Hindlimb muscle (tissue), 1 donor: ENCODE results near the gene IFT27. TPM values are rescaled to one million over a fixed set of nuclear protein-coding genes. Genes with fewer than 3 reads are reported as not detected.

Experiments used
- DNase-seq: peaks from one replicate; pipeline ENCODE4 v3.0.0-alpha.2; 2013
- polyA plus RNA-seq: library from polyadenylated mRNA; unstranded; fragments of 120-200 nt; gene quantifications from one replicate; pipeline ENCODE4 v1.2.1, GENCODE V29; 2013; ENCODE audit not compliant: insufficient read length

The IFT27 gene, protein sequence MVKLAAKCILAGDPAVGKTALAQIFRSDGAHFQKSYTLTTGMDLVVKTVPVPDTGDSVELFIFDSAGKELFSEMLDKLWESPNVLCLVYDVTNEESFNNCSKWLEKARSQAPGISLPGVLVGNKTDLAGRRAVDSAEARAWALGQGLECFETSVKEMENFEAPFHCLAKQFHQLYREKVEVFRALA
- polyA plus RNA-seq = 23.3 TPM

DNA sequence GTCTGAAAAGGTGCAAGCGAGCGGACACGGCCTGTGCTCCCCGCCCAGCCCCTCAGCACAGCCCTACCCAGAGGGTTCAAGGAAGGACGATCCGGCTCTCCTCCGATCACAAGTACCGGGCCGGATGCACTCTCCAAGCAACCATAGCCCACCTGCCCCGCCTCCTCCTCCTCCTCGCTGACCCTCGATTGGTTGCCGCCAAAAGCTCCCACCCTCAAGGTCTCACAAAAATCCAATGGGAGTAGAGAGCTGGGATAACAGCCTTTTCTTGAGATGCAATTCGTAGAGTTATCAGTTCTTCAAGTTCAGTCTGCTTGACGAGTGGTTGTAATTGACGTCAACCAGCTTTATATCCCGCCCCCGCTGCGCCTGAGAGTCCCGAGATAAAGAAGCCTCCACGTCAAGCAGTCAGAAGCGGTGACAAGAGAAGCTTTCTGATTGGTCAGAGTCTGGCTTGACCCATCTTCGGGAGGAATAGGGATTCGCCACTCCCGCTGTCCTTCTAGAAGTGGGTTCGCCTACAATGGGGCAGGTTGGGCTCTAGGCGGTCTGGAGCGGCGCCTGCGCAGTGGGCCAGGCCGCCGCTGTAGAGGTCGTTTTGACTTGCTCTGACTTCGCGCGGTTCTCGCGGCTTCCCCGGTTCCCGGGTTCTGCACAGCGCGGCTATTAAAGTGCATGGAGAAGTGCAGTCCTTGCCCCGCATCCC is at the start of gene IFT27:
Gene IFT27, minus strand, starts transcription at position 156 of the 706 bp plus-strand sequence. CDS start 412 bp downstream, outside the sequence.
- DNase-seq = peak; percentile 99

DNA sequence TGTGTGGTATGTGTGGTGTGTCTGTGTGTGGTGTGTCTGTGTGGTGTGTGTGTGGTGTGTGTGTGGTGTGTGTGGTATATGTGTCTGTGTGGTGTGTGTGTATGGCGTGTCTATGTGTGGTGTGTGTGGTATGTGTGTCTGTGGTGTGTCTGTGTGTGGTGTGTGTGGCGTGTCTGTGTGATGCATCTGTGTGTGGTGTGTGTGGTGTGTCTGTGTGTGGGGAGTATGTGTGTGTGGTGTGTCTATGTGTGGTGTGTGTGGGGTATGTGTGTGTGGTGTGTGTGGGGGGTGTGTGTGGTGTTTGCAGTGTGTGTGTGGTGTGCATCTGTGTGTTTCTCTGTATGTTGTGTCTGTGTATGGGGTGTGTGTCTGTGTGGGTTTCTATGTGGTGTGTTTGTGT is 48.7 kb upstream of the IFT27 start:
- no peak for DNase-seq

DNA sequence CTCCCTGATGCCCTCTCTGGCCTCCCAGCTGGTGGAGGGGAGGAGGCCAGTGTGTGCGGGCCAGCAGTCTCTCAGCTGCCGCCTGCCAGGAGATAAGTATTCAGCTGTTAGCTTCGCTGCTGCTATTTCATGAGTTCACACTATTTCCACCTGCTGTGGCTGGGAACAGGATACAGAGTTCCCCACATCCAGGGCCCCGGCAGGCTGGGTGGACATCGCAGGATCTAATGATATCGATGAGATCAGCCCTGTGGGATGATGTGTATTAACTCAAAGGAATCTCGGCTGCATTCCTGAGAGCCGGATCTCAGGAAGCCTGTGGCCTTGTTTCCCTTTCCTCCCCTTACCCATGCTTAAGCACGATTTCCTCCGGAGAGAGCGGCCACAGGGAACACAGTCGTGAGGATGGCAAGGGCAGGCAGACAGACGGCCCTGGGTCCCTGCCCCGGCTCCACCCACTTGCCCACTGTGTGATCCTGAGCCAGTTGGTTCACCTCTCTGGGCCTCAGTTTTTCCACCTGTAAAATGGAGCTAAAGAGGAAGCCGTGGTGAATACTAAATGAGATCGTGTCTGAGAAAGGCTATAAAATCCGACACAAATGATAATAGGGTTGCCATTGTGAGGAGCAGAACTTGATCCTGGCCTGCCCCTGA is 47.4 kb upstream of the IFT27 start:
- DNase-seq = no peak

DNA sequence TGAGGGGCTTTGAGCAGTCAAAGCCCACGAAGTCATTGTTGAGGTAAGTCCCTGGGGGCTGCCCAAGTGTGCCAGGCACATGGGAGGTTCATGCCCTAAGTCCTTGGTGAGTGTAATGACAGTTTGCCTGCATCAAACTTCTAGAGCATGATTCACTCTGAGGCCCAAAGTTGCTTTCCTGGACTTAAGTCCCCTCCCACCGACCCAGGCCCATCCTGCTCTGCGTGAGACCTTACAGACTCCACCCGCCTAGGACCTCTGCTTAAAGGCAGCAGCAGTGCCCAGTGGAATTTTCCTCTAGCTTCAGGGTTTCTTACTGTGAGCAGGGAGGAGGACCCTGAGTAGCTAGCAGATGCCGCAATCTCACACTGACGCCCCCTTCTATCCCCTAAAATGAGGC is 46.7 kb upstream of the IFT27 start:
- DNase-seq = no peak

DNA sequence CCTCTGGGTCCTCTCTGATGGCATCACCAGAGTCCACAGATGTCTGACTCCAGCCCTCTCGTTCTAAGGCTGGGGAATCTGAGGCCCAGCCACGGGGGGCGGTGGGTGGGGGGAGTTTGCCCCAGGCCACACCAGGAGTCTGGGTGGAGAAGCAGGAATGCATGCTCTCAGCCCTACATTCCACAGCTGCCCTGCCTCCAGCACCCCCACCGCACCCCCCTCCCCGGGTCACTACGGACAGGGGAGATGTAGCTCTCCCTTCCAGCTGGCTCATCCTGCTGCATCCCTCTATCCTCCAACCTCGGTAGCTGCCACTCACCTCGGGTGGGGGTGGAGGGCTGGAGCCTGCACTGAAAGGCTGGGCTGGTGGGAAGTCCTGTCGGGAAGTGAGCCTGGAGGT is 43.2 kb upstream of the IFT27 start:
- no peak for DNase-seq

DNA sequence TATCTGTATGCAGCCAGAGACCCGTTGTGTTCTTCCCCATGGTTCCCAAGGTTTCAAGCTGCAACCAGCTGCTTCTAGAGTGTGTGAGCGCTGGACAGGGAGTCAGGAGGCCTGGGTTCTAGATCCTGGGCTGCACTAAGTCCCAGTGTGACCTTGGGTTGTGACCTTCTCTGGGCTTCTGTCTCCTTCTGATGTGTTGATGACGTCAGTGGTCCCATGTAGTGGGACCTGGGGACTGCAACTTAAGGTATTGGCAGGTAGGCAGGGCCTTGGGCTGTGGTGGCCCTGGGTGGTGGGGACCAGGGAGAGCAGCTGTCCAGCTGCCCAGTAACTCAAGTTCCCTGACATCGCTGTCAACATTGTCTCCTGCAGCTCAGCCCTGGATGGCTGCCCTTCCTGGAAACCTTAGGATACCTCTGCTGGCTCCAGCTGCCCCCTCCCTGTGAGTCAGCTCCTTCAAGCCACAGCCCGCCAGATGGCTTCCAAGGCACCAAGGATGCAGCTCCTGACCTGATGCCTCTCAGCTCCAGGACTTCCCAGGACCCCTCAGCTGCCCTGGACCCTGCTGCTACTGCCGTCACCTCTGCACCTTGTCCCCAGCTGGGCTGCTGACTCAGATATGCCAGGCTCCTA is 42.2 kb upstream of the IFT27 start:
- no peak for DNase-seq

DNA sequence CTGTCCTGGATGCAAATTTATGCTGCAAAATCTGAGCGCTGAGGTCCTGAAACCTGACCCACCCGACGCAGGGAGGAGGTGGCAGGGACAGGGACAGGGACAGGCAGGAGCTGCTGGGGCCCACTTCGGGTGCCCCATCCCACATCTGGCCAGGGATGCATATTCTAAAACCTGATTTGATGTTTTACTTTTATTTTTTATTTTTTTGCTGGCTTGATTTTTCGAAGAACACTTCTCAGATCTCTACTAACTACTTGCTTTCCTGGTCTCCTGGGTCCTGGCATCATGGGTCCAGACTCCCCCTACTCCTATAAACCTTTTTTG is 41.6 kb upstream of the IFT27 start:
- DNase-seq = no peak

DNA sequence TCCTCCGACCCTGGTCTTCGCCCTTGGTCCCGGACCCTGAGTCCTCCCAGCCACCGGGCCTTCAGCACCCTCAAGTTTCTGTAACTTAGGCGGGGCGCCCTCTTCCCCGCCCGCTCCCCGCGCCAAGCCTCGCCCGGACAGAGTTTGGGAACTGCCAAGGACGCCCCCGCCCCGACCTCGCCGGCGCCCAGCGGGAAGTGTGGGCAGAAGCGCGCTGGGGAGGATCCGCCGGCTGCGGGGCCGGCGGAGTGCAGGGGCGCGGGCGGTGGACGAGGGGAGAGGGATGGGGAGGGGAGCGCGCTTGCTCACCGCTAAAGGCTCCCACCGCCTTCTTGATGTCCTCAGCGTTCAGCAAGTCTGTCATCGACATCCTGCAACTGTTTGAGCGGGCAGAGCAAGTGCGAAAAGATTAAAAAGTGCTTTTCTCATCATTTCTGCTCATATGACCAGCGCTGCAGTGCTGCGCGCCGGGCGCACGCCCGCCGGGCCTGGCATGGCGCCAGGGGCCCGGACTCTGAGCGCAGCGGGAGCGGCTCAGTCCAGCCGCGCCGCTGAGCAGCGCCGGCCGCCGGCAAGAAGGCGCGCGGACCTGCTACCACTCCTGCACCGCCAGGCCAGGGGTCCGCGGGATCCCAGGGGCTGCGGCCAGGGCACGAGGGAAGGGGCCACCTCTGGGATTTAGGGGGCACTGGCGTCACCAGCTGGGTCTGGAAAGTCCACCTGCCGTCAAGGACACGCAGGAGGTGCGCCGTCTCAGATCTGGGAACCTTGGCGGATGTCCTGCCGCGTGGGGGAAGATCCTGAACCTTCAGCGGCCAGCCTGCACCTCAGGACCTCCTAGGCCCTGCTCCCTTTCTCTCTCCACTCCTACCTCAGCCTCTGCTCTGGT is 41.0 kb upstream of the IFT27 start, which contains the start of gene PVALB:
Gene PVALB, minus strand, starts transcription at position 400 of the 889 bp plus-strand sequence. Its CDS starts 30 bp downstream, at position 370.
- peak; percentile 66 for DNase-seq

DNA sequence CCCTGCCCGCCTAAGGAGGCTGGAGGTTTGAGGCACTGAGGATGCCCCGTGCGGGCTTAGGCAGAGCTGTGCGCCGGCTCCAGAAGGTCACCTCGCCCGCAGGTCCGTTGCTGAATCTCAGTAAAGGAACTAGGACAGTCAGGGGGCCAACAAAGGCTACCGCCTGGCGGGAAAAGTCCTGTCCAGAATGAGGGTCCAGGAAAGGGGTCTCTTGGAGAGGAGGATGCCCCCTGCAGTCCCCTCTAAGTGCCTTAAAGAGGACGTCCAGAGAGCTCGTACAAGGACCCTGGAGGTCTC is 40.4 kb upstream of the IFT27 start:
- DNase-seq = no peak

DNA sequence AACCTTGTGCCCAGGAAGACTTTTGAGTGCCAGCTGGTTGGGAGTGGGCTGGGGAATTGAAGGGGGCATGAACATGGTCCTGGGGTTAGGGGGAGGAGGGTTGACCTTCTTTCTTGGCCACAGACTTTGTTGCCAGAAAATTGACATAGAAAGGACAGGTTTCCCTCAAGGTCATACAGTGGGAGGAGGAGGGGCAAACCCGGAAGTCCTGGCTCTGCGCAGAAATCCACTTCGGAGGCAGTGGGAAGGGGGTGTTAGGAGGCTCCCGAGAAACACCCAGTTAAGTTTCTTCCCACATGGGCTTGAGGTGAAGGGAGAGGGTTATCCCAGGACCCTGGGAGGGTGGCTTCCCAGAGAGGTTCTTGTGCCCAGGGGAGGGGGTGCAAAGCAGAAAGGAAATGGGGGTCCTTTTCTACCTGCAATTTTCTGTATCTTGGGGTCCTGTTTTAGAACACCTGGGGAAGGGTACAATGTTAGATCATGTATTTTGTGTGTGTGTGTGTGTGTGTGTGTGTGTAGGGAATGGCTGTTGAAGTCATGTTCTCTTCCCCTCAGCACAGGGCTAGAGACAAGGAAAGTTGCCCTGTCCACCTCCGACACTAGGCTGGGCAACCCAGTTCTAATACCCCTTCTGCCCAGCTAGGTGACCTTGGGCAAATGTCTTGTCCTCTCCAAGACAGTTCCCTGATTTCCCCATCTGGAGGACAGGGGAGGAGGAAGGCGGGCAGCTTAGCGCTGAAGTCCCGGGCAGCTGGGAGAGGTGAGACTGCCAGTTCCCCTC is 39.8 kb upstream of the IFT27 start:
- DNase-seq = no peak

DNA sequence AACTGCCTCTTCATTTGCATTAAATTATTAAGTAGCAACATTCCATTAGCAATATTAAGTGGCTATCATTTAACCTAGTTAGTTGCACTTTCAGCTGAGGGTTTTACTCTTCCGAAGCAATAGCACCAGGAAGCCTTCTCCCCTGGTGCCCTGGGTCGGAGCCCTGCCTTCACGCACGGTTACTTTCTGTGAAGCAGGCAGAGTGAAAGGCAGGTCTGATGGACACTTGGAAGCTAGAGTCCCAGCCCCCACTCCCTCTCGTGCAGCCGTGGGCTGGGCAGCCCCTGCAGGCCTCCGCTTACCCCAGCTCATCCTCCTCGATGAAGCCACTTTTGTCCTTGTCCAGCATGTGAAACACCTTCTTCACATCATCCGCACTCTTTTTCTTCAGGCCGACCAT is 38.9 kb upstream of the IFT27 start:
- DNase-seq = no peak

DNA sequence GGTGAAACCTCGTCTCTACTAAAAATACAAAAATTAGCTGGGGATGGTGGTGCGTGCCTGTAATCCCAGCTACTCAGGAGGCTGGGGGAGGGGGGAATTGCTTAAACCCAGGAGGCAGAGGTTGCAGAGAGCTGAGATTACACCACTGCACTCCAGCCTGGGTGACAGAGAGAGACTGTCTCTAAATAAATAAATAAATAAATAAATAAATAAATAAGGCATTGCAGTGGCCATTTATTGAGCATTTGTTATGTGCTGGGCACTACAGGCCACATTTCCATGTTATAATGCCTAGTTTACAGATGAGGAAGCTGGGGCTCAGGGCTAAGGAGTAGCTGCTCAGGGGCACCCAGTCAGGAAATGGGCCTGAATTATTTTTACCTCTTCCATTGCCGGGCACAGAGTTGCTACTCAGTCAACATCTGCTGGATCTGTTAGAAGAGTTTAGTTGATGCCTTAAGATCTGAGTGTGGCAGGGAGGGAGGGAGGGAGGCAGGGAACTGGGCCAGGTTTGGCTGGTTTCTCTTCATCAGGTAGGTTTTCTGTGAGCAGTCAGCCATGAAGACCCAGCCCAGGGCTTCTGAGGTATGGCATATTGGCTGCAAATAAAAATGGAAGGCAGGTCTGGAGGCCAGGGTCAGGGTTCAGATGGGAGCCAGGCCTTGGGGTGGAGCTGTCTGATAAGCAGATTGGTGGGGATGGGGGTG is 35.3 kb upstream of the IFT27 start:
- no peak for DNase-seq

DNA sequence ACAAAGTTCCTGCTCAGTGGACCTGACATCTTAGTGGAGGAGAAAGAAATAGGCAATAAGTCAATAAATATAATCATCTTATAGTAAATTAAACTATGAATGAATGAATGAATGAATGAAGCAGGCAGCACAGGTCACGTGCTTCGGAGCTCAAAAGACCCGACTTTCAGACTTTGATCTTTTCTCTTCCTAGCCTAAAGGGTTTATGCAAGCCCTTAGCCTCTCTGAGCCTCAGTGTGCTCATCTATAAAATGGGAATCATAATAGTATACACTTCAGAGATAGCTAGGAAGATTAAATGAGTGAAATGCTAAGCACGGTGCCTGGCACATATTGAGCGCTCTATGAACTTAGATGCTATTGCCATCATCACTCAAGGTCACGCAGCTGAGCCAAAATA is 33.4 kb upstream of the IFT27 start:
- DNase-seq = no peak

DNA sequence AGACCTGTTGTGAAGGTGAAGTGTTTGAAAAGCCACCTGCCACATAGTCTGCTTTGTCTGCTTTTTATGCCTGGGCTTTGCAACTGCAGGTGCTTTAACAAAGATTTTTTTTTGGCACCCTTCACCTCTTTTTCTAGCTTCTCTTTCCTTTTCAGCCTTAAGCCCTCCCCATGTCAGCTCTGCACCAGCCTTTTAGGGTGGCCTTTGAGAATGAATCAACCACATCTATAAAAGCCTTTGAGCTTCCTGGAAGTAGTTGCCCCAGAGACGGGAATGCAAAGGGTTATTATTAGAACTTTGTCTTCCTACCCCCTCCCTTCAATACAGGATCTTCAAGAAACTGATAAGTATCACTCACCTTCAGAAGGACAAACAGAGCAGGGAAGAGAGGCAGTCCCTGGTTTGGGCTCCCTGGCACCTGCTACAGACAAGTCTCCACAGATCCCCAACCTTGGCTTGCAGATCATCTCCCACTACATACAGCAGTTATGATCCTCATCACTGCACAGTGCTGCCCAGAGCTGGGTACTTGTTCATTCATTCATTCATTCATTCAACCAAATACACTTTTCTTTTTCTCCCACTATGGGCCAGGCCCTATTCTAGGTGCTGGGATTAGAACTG is 32.9 kb upstream of the IFT27 start:
- no peak for DNase-seq

DNA sequence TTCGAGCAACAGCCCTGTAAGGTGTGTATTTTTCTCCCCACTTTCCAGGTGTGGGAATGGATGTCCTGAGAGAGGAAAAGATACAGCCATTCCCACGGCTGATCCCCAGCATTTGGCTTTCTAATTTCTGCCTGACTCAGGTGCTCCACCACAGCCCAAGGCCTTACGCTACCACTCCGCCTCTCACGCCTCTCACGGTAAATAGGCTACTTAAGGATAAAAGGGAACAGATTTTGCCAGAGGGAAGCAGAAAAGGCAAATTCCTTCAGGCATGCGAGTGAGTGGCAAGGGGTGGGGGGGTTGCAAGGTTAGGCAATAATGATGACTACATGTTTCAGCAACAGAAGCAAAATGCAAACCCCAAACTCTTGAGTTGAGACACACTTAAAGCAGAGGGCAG is 31.7 kb upstream of the IFT27 start:
- DNase-seq = no peak

DNA sequence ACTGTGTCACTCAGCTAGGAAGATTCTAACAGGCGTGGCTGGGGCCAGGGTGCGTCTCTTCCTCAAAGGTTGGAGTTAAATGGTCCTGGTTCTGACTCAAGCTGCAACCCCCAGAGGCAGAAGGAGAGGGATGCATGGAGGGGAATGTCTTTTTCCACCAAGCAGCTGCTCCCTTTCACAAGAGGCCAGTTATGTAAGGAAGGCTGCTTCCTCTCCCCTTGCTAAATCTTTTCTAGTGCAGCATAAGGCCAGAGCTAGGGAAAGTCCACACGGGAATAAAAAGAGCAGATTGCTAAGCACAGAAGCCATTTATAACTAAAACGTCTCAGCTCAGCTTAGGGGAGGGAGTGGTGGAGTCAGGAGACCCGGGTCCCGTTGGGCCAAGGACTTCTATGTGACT is 30.9 kb upstream of the IFT27 start:
- no peak for DNase-seq

DNA sequence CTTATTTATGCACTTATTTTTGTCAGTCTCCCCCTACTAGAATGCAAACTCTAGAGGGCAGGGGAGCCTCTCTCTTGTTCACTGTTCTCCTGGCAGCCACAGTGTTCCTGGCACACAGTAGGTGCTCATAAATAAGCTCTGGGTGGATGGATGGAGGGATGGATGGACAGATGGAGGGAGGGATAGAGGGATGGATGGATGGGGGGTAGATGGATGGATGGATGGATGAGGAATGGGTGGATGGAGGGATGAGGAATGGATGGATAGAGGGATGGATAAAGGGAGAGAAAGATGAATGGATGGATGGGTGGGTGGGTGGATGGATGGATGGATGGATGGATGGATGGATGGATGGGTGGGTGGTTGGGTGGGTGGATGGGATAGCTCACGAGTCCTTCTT is 27.4 kb upstream of the IFT27 start:
- DNase-seq = no peak

DNA sequence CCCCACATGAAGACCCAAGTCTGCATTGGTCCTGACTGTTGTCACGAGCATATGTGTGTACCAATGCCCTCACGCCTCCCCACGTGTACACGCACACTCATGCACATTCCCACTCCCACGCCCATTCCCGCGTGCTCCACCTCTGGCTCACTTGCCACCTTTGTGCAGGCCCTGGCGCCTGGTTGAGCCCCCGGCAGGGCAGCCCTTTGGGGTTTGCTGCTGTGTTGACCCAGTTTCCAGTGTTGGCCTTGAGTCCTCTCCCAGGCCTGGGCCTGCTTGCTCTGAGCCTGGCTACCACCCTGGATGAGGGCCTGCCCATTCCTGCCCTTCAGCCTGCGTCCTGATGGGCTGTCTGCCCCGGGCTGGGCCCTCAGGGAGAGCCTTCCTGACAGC is 22.8 kb upstream of the IFT27 start:
- no peak for DNase-seq

DNA sequence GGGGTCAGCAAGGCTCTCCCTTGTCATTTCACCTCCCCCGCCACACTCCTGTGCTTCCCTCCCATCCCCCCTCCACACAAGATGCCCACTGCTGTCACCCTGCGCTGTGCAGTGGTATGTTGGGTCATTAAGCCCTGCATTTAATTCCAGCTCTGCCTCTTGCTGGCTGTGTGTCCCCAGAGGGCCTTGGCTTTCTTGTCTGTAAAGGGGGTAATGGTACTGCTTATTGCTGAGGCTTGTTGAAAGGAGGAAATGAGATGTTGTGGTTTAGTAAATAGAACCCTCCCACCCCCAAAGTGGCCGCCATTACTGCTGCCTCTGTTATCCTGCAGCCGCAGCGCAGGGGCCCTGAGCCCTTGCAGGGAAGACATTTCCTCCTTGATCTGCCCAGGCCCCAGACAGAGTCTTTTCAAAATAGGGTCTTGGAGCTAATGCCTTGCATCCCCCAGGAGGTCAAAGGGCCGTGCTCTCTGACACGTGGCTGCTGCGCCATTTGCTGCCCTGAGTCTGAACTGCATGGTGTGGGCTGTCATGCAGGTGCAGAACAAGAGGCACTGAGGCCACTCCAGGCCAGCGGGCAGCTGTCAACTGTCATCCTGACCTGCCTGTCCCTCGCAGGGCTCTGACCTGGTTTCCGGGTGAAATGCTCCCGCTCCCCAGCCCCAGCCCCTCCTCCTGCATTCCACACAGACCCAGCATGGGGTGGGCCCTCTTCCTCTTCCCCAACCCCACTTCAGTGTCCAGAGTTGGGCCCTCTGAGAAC is 22.2 kb upstream of the IFT27 start:
- no peak for DNase-seq

DNA sequence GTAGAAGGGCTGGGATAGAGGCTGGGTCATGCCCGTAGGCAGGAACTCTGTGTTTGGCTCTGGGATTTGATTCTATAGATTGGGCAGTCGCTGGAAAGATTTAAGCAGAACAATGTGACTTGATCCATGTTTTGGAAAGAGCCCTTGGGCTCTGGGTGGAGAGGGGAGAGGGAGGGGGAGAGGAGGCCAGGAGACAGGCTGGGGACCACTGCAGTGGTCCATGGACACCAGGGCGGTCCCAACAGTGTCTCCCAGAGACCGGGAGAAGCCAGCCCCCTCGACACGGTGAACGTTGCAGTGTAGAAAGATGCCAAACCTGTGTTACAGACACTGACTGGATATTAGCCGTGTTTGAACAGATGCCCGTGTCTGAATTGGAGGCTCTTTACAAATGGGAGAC is 21.5 kb upstream of the IFT27 start:
- no peak for DNase-seq
